HepG2 (cell line): Measurements from ENCODE around the gene ZDHHC14. TPM values are rescaled to one million over a fixed set of nuclear protein-coding genes. Genes with fewer than 3 reads are reported as not detected.

ENCODE experiments used
- ATAC-seq: fragments of 200-7000 bp; cut with Tn5 transposase; 3 replicates; pipeline ENCODE4 v1.9.1; 2020; ENCODE audit warnings: mild to moderate bottlenecking, moderate library complexity
- BruUV-seq: library from RNA; stranded (reverse); fragments of 400-500 nt; replicated peaks from 2 replicates; lab custom pipeline; 2021; lab: Mats Ljungman, UMichigan
- CTCF ChIA-PET: fragments of 300-600 bp; formaldehyde crosslinking; extraction: SDS; loops from one replicate; lab custom pipeline; 2021; ENCODE audit warnings: low total read pairs, inconsistent platforms, low intra/inter-chr PET ratio; lab: Yijun Ruan, JAX
- POLR2A ChIA-PET: fragments of 350-600 bp; sonication (Branson Sonifier 250); formaldehyde crosslinking; loops from one replicate; lab custom pipeline; 2020; ENCODE audit warnings: antibody characterized with exemption, inconsistent platforms; lab: Yijun Ruan, JAX
- DNase-seq: peaks from one replicate; pipeline ENCODE4 v3.0.0-alpha.2; 2015; ENCODE audit warnings: low spot score
- FAIRE-seq: peaks from 3 replicates; lab custom pipeline; 2011; peaks lifted over from hg19 to GRCh38; lab: Jason Lieb, UNC
- H2AFZ ChIP-seq: one replicate; pipeline ENCODE4 v1.6.1; 2011; ENCODE audit warnings: low read length, inconsistent platforms
- H3K27ac ChIP-seq: fragments of 300-600 bp; 3 replicates; pipeline ENCODE4 v1.8.0; 2011; ENCODE audit warnings: mixed run types, mild to moderate bottlenecking, mixed read lengths, low read length, inconsistent platforms; ENCODE audit not compliant: insufficient read depth; ENCODE audit errors: extremely low read length
- H3K27me3 ChIP-seq, 2 experiments: fragments of 200-600 bp in 1 of 2; 2 replicates in 1 of 2; 3 replicates in 1 of 2; pipeline versions ENCODE4 v1.6.0 to v1.8.0; 2011; ENCODE audit warnings: low read length in 2 of 2, mild to moderate bottlenecking in 2 of 2, moderate library complexity in 2 of 2, inconsistent platforms in 1 of 2; ENCODE audit not compliant: insufficient read depth in 2 of 2, control insufficient read depth in 1 of 2
- H3K36me3 ChIP-seq, 2 experiments: fragments of 200-600 bp in 1 of 2; replicated peaks in 1 of 2; 2 replicates in 1 of 2; 3 replicates in 1 of 2; pipeline versions ENCODE4 v1.5.1 to v1.8.0; 2011; ENCODE audit warnings: low read length in 2 of 2, inconsistent platforms in 1 of 2; ENCODE audit not compliant: insufficient read depth in 2 of 2, control insufficient read depth in 1 of 2
- H3K4me1 ChIP-seq: 2 replicates; pipeline ENCODE4 v1.5.1; 2012; ENCODE audit warnings: low read length, inconsistent platforms; ENCODE audit not compliant: insufficient read depth
- H3K4me2 ChIP-seq: 2 replicates; pipeline ENCODE4 v1.6.0; 2011; ENCODE audit warnings: low read depth, low read length, inconsistent platforms
- H3K4me3 ChIP-seq, 3 experiments: fragments of 200-600 bp in 1 of 3; sonication (generic), shearing (Covaris generic) in 1 of 3; replicated peaks in 1 of 3; 2 replicates each; pipeline ENCODE4 v1.5.1; 2011 to 2016; ENCODE audit warnings: low read length in 3 of 3, inconsistent platforms in 2 of 3, low read depth in 2 of 3, mild to moderate bottlenecking in 2 of 3, control low read depth in 1 of 3, mixed read lengths in 1 of 3; ENCODE audit not compliant: insufficient read depth in 1 of 3
- H3K79me2 ChIP-seq: one replicate; pipeline ENCODE4 v1.6.1; 2011; ENCODE audit warnings: low read length, inconsistent platforms; ENCODE audit not compliant: insufficient read depth
- H3K9ac ChIP-seq: 2 replicates; pipeline ENCODE4 v1.6.0; 2011; ENCODE audit warnings: mild to moderate bottlenecking, low read depth, low read length, inconsistent platforms; ENCODE audit not compliant: insufficient read depth
- H3K9me3 ChIP-seq: 2 replicates; pipeline ENCODE4 v1.5.1; 2012; ENCODE audit warnings: mild to moderate bottlenecking, low read length
- H4K20me1 ChIP-seq: 2 replicates; pipeline ENCODE4 v1.6.0; 2011; ENCODE audit warnings: inconsistent platforms, mild to moderate bottlenecking, low read length, moderate library complexity; ENCODE audit not compliant: insufficient read depth
- AHR ChIP-seq: IDR thresholded peaks from 2 replicates; pipeline ENCODE4 v1.6.1; 2018; ENCODE audit warnings: missing genetic modification reagents, missing compliant biosample characterization
- ESRRA ChIP-seq: sonication (generic); formaldehyde crosslinking; IDR thresholded peaks from 2 replicates; pipeline ENCODE4 v1.5.1; 2020; ENCODE audit warnings: mild to moderate bottlenecking, low read depth, missing genetic modification reagents
- GTF2F1 ChIP-seq: fragments of 150-350 bp; IDR thresholded peaks from 2 replicates; pipeline ENCODE4 v1.6.1; 2014; ENCODE audit warnings: low read length
- PITX1 ChIP-seq: sonication (generic); formaldehyde crosslinking; IDR thresholded peaks from 2 replicates; pipeline ENCODE4 v1.5.1; 2020; ENCODE audit warnings: mild to moderate bottlenecking, missing genetic modification reagents
- REL ChIP-seq: sonication (generic); formaldehyde crosslinking; conservative IDR thresholded peaks from 2 replicates; pipeline ENCODE4 v1.8.0; 2022; ENCODE audit warnings: mild to moderate bottlenecking, missing genetic modification reagents, moderate library complexity
- SRSF9 ChIP-seq: fragments of 200-400 bp; formaldehyde crosslinking; IDR thresholded peaks from 2 replicates; pipeline ENCODE4 v1.6.1; 2018; ENCODE audit warnings: borderline replicate concordance, mild to moderate bottlenecking, low read depth, low read length; ENCODE audit not compliant: insufficient read depth, poor library complexity, severe bottlenecking
- TBL1XR1 ChIP-seq: fragments of 150-350 bp; IDR thresholded peaks from 2 replicates; pipeline ENCODE4 v1.6.1; 2014; ENCODE audit warnings: borderline replicate concordance, low read length; ENCODE audit not compliant: partially characterized antibody
- THAP11 ChIP-seq: IDR thresholded peaks from 2 replicates; pipeline ENCODE4 v1.6.1; 2016; ENCODE audit warnings: missing biosample characterization, missing genetic modification reagents
- ZBTB42 ChIP-seq: sonication (generic); formaldehyde crosslinking; IDR thresholded peaks from 2 replicates; pipeline ENCODE4 v1.5.0; 2020; ENCODE audit warnings: mild to moderate bottlenecking, missing genetic modification reagents
- ZNF282 ChIP-seq: fragments of 450-650 bp; IDR thresholded peaks from 2 replicates; pipeline ENCODE4 v1.6.1; 2018; ENCODE audit not compliant: partially characterized antibody
- ZNF292 ChIP-seq: sonication (generic); formaldehyde crosslinking; IDR thresholded peaks from 2 replicates; pipeline ENCODE4 v1.8.1; 2022; ENCODE audit warnings: mild to moderate bottlenecking, low read depth, missing genetic modification reagents, borderline replicate concordance
- ZNF326 ChIP-seq: sonication (generic); formaldehyde crosslinking; IDR thresholded peaks from 2 replicates; pipeline ENCODE4 v1.4.0; 2020; ENCODE audit warnings: missing genetic modification reagents, borderline replicate concordance
- ZNF546 ChIP-seq: sonication (generic); formaldehyde crosslinking; conservative IDR thresholded peaks from 2 replicates; pipeline ENCODE4 v1.8.1; 2023; ENCODE audit warnings: mild to moderate bottlenecking, missing genetic modification reagents
- ZNF616 ChIP-seq: sonication (generic); formaldehyde crosslinking; IDR thresholded peaks from 2 replicates; pipeline ENCODE4 v1.5.0; 2020; ENCODE audit warnings: low read depth, mild to moderate bottlenecking, missing genetic modification reagents
- ZNF644 ChIP-seq: IDR thresholded peaks from 2 replicates; pipeline ENCODE4 v1.6.1; 2016; ENCODE audit warnings: low read depth
- ZNF879 ChIP-seq: sonication (generic); formaldehyde crosslinking; IDR thresholded peaks from 2 replicates; pipeline ENCODE4 v1.8.1; 2023; ENCODE audit warnings: missing genetic modification reagents
- ZSCAN29 ChIP-seq: sonication (generic); formaldehyde crosslinking; conservative IDR thresholded peaks from 2 replicates; pipeline ENCODE4 v1.4.0; 2020; ENCODE audit warnings: mild to moderate bottlenecking, missing genetic modification reagents
- WGBS: methylation state at CpG from one replicate; pipeline ENCODE4 v1.1.6; 2017; ENCODE audit warnings: low lambda C conversion rate; 5-methylcytosine and 5-hydroxymethylcytosine counted together
- in situ Hi-C: cut with HindIII; loops from 2 replicates; pipeline ENCODE4 v1.10.0; 2017; ENCODE audit warnings: low pct_unique_long_range_greater_than_20kb; ENCODE audit not compliant: extremely low pct_ligation_motif_present
- intact Hi-C: fragments of 100-400 bp; cut with micrococcal nuclease; formaldehyde crosslinking; loops from one replicate; pipeline ENCODE4 v1.10.0; 2022; ENCODE audit not compliant: unreplicated experiment
- polyA plus RNA-seq, 8 experiments: library from polyadenylated mRNA; depleted of rRNA in 3 of 8; stranded (reverse) in 7 of 8; unstranded in 1 of 8; fragments of >200 nt; fragmentation: Illumina TruSeq in 4 of 8; extraction: Trizol in 4 of 8; gene quantifications; 2 replicates each; pipeline versions ENCODE4 v1.2.1 to v1.2.3, GENCODE V29; 2011 to 2016; ENCODE audit warnings: low read depth in 4 of 8, missing spikeins in 1 of 8, mixed read lengths in 1 of 8; ENCODE audit not compliant: insufficient read depth in 1 of 8
- total RNA-seq, 5 experiments: library from RNA; depleted of rRNA; stranded (reverse); fragments of >200 nt; fragmentation: Illumina TruSeq; extraction: Trizol; gene quantifications; 2 replicates each; pipeline ENCODE4 v1.2.3, GENCODE V29; 2016; ENCODE audit warnings: low read depth in 1 of 5
- TF ChIP-seq, protein P1 (sequence below): sonication (generic); formaldehyde crosslinking; IDR thresholded peaks from 2 replicates; pipeline ENCODE4 v1.4.0; 2020; ENCODE audit warnings: missing genetic modification reagents
- TF ChIP-seq, protein P2 (sequence below): IDR thresholded peaks from 2 replicates; pipeline ENCODE4 v1.6.1; 2016; ENCODE audit warnings: low read depth

The ZDHHC14 gene
- total and polyA plus RNA-seq, 2 of the 13 experiments (the other 11 are each of a cell fraction or from before 2014, with no cell fraction given), result 3.7 to 9.5 TPM

DNA sequence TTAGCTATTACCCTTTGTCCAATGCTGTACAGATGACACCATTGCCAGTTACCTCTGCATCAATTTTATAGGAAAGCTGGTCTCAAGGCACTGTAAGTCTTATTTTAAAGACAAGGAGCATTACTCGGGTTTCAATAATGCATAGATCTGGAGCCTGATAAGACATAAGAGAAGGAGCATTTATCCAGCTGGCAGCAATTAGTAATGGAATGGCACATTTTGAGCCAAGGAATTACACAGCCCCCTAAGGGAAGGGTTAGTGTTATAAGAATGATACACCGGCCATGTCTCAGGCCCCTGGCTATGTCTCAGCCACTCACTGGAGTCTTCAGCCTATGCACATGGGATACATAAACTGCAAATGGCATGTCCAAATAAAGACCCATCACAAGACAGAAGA, 34.6 kb upstream of the ZDHHC14 start:
- ChIA-PET CTCF (no interaction called here), POLR2A (no interaction called here)
- in situ Hi-C loops, result no loop called here
- TF ChIP-seq ZSCAN29 (CRISPR knock-in tag) (no peak), ESRRA (CRISPR knock-in tag) (no peak), ZBTB42 (CRISPR knock-in tag) (no peak), ZNF616 (CRISPR knock-in tag) (no peak), SRSF9 (no peak), ZNF326 (no peak), ZNF644 (CRISPR knock-in tag) (no peak), TBL1XR1 (no peak), ZNF282 (no peak), THAP11 (CRISPR knock-in tag) (no peak), ZNF292 (CRISPR knock-in tag) (no peak), REL (no peak), ZNF879 (no peak), PITX1 (CRISPR knock-in tag) (no peak), GTF2F1 (no peak), AHR (CRISPR knock-in tag) (no peak), ZNF546 (CRISPR knock-in tag) (no peak)
- TF ChIP-seq, protein P1, sequence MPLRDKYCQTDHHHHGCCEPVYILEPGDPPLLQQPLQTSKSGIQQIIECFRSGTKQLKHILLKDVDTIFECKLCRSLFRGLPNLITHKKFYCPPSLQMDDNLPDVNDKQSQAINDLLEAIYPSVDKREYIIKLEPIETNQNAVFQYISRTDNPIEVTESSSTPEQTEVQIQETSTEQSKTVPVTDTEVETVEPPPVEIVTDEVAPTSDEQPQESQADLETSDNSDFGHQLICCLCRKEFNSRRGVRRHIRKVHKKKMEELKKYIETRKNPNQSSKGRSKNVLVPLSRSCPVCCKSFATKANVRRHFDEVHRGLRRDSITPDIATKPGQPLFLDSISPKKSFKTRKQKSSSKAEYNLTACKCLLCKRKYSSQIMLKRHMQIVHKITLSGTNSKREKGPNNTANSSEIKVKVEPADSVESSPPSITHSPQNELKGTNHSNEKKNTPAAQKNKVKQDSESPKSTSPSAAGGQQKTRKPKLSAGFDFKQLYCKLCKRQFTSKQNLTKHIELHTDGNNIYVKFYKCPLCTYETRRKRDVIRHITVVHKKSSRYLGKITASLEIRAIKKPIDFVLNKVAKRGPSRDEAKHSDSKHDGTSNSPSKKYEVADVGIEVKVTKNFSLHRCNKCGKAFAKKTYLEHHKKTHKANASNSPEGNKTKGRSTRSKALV (CRISPR knock-in tag), result no peak
- TF ChIP-seq, protein P2, sequence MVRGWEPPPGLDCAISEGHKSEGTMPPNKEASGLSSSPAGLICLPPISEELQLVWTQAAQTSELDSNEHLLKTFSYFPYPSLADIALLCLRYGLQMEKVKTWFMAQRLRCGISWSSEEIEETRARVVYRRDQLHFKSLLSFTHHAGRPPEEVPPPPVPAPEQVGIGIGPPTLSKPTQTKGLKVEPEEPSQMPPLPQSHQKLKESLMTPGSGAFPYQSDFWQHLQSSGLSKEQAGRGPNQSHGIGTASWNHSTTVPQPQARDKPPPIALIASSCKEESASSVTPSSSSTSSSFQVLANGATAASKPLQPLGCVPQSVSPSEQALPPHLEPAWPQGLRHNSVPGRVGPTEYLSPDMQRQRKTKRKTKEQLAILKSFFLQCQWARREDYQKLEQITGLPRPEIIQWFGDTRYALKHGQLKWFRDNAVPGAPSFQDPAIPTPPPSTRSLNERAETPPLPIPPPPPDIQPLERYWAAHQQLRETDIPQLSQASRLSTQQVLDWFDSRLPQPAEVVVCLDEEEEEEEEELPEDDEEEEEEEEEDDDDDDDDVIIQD (CRISPR knock-in tag), result no peak
- peaks cover 1 to 5% of the 10 kb centered on the region in 2 experiments; a peak in 3 of 5 replicates for H3K27me3 ChIP-seq
- H4K20me1 ChIP-seq, result no peaks in the 10 kb centered on the region
- no TSS peak for BruUV-seq
- WGBS, result 53% methylated on average over 2 of the region's 2 CpGs
- no peak overlapping the region for H3K9ac ChIP-seq
- no peaks in the 10 kb centered on the region for H3K9me3 ChIP-seq
- no peaks in the 10 kb centered on the region for H3K79me2 ChIP-seq
- FAIRE-seq, result no peak
- no peak overlapping the region for H3K4me2 ChIP-seq
- H3K27ac ChIP-seq, result no peak overlapping the region
- no peak for ATAC-seq
- H3K4me1 ChIP-seq, result peaks cover 9% of the 10 kb centered on the region
- no peak overlapping the region for H3K4me3 ChIP-seq
- H3K36me3 ChIP-seq, result no peaks in the 10 kb centered on the region
- no peak overlapping the region for H2AFZ ChIP-seq
- DNase-seq, result no peak
- intact Hi-C loops, result no loop called here
